Progenitor cell of endocrine pancreas (in vitro differentiated cells): ENCODE data around the gene TEDDM1. TPM values are rescaled to one million over a fixed set of nuclear protein-coding genes. Genes with fewer than 3 reads are reported as not detected.

Experiments used
- DNase-seq: peaks from one replicate; pipeline ENCODE4 v3.0.0; 2021; ENCODE audit warnings: low spot score; ENCODE audit not compliant: unreplicated experiment
- H3K27ac Mint-ChIP-seq: 2 replicates; pipeline ENCODE4 v1.8.0; 2021; ENCODE audit warnings: mild to moderate bottlenecking, moderate library complexity, mixed read lengths
- H3K27me3 Mint-ChIP-seq: 2 replicates; pipeline ENCODE4 v1.8.0; 2021; ENCODE audit warnings: mixed read lengths
- H3K36me3 Mint-ChIP-seq: 2 replicates; pipeline ENCODE4 v1.8.0; 2022; ENCODE audit warnings: mixed read lengths; ENCODE audit not compliant: insufficient read depth
- H3K4me1 Mint-ChIP-seq: 2 replicates; pipeline ENCODE4 v1.8.0; 2021; ENCODE audit warnings: low read depth, mixed read lengths
- H3K4me3 Mint-ChIP-seq: 2 replicates; pipeline ENCODE4 v1.8.0; 2021; ENCODE audit warnings: low read depth, mild to moderate bottlenecking, moderate library complexity, mixed read lengths
- H3K9me3 Mint-ChIP-seq: 2 replicates; pipeline ENCODE4 v1.8.0; 2021; ENCODE audit warnings: low read depth, mixed read lengths
- total RNA-seq: library from RNA; stranded (reverse); gene quantifications from 2 replicates; pipeline ENCODE4 v1.2.1, GENCODE V29; 2021
- TF ChIP-seq, protein P1 (sequence below): fragments of 200-600 bp; sonication (generic); IDR thresholded peaks from one replicate; pipeline ENCODE4 v1.5.0; 2021; ENCODE audit warnings: antibody characterized with exemption, mild to moderate bottlenecking; ENCODE audit not compliant: unreplicated experiment

TEDDM1 gene
- total RNA-seq, 1 donor from 2014 or later = not detected

DNA sequence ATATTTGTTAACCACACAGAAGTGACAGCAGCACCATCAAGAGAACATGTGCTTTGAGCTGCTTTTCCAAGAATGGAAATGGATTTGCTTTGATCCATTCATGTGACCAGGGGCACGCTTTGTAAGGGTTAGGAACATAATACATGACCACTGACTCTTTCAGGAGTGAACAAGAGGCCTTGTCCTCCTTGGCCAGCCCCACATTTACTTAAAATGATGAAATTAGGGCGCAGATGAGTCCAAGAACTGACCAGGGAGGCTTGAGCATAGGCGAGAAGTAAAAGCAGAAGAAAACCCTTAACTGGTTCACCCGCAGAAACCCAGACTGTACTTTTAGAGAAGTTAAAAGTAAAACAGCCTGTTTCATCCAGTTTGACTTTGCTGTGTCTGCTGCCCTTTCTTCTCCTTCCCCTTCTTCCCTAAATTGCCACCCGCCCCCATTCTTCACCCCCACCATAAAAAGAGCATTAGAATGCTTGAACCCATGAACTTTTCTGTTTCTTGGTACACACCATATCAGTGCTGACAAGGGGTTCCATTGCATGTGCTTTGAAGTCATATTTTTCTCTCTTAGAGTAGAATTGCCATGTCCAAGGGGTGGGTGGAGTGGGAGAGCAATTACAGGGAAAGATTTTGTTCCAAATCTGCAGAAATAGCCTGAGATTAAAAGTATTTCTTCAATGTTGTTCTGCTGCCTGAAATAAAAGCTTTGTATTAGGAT lies 6.3 kb downstream of the TEDDM1 start:
- Mint-ChIP-seq H3K27me3 (peaks cover 3% of the 10 kb centered on the region), H3K4me1 (peaks cover 23% of the 10 kb centered on the region), H3K36me3 (peaks cover 12% of the 10 kb centered on the region), H3K27ac (no peak overlapping the region), H3K4me3 (no peak overlapping the region), H3K9me3 (no peaks in the 10 kb centered on the region)
- TF ChIP-seq, protein P1, sequence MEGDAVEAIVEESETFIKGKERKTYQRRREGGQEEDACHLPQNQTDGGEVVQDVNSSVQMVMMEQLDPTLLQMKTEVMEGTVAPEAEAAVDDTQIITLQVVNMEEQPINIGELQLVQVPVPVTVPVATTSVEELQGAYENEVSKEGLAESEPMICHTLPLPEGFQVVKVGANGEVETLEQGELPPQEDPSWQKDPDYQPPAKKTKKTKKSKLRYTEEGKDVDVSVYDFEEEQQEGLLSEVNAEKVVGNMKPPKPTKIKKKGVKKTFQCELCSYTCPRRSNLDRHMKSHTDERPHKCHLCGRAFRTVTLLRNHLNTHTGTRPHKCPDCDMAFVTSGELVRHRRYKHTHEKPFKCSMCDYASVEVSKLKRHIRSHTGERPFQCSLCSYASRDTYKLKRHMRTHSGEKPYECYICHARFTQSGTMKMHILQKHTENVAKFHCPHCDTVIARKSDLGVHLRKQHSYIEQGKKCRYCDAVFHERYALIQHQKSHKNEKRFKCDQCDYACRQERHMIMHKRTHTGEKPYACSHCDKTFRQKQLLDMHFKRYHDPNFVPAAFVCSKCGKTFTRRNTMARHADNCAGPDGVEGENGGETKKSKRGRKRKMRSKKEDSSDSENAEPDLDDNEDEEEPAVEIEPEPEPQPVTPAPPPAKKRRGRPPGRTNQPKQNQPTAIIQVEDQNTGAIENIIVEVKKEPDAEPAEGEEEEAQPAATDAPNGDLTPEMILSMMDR = no peak
- no peak for DNase-seq

DNA sequence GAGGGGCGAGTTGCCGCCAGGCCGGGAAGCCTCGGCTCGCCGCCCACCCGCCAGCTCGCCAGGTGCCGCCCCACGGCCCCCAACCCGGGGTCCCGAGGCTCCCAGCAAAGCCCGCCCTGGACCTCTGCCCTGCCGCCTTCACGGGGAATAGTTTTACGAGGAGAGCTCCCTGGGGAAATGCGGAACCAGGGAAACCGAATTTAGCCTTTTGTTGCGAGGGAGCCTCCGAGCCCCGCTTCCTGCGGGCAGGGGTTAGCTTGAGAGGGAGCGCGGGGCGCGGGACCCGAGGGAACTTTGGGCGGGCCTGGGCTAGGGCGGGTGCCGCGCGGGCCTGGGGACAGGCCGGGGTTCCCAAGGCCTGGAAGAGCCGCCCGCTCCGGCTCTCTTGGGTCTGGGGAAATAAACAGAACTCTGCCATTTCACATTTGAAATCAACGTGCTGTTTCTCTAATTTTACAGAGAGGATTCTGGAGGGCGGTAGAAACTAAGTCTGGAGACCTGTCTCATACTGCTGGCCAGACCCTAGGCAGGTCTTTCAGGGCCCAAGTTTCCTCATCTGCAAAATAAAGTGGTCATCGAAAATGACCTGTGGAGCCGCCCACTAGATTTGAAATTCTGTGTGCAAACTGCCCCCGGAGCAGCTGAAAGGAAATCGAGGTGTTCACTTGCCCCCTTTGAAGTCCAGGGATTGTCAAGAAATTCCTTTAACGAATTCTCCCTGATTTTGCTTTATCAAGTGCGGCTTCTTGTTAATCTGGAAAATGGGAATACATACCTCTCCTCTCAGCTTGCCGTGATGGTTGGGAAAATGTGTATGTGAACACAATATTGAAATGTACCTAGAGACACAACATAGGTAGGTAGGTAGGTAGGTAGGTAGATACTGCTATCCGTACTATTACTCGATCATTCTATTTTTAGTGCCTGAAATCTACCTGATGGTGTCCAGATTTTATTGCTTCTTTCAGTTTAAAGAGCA lies 8.1 kb downstream of the TEDDM1 start:
- H3K9me3 Mint-ChIP-seq = no peaks in the 10 kb centered on the region
- no peak for DNase-seq
- H3K4me3 Mint-ChIP-seq = peak overlapping the region; percentile 70
- H3K27ac Mint-ChIP-seq = peak overlapping the region; percentile 91
- TF ChIP-seq, protein P1 = no peak
- H3K36me3 Mint-ChIP-seq = peaks cover 24% of the 10 kb centered on the region
- peaks cover 39% of the 10 kb centered on the region for H3K4me1 Mint-ChIP-seq
- no peaks in the 10 kb centered on the region for H3K27me3 Mint-ChIP-seq

DNA sequence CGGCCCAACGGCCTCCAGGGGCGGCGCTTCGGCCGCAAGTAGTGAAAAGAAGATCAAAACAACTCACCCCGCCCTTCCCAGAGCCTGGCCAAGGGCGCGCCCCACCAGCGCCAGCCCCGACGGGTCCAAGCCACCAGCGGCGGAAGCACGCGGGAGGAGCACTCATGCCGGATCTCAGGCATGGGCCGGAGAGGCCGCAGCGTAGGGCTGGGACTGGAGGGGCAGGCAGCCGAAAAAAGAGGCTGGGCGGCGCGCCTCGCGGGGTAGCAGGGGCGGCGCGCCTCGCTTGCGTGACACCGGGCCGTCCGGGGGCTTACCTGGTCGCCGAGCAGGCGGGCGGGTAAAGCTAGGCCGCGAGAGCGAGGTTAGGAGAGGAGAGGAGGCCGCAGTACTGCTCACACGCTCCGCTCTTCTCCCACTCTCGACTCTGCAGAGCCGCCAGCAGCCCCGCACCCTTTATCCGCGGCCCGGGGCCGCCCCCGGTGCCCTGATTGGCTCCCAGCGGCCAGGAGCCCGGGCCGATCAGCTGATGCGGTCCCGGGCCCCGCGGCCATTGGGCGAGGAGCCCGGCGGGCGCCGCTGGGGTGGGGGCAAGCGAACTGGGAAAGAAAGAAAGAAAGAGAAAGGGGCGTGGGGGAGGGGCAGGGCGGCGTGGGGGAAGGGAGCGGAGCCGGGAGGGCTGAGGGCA lies 9.0 kb downstream of the TEDDM1 start, which contains the start of gene GLUL:
GLUL (minus strand) TSS at position 429 of the 688 bp plus-strand sequence. CDS start 3,053 bp downstream, outside the sequence.
- peak; percentile 96 for DNase-seq
- peak within 1 kb of the TSS; percentile 98 for H3K27ac Mint-ChIP-seq
- no peaks in the 10 kb centered on the region for H3K9me3 Mint-ChIP-seq
- TF ChIP-seq, protein P1 = no peak
- H3K36me3 Mint-ChIP-seq = peaks cover 32% of the 10 kb centered on the region
- H3K27me3 Mint-ChIP-seq = no peaks in the 10 kb centered on the region
- peaks cover 39% of the 10 kb centered on the region for H3K4me1 Mint-ChIP-seq
- peak within 1 kb of the TSS; percentile 95 for H3K4me3 Mint-ChIP-seq

DNA sequence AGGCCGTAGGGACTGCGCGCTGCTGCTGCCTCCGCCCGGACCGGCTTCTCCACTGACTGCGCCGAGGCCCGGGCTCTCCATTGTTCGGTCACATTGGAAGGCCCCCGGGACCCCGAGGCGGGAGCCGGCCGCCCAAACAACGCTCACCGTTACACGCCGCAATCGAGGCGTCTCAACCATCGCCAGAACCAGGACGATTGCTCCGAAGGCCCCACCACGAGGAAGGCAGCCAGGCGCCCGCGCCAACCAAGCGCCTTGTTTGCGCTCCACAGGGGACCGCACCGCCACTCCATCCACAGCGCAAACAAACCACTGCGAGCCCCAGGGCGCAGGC lies 9.5 kb downstream of the TEDDM1 start:
- Mint-ChIP-seq H3K36me3 (peaks cover 37% of the 10 kb centered on the region), H3K27me3 (no peaks in the 10 kb centered on the region), H3K27ac (peak overlapping the region; percentile 98), H3K9me3 (no peaks in the 10 kb centered on the region), H3K4me3 (peak overlapping the region; percentile 95), H3K4me1 (peaks cover 40% of the 10 kb centered on the region)
- no peak for DNase-seq
- TF ChIP-seq, protein P1 = peak; percentile 34

DNA sequence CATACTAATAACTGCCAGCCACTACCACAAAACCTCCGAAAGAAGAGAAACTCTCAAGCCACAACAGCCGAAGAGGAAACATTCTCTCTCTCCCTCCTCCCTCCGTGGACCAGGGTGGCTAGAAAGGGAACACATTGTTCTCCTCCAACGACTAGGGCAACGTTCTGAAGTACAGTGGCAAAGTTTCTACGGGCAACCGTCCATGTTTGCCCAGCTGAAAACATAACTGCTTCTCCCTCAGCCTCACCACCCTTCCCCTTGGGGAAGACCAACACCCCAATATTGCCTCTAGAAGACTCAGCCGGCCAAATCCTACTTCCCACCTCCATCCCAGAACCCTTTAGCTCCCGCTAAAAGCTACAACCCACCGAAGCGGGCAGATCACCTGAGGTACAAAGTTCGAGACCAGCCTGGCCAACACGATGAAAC lies 10.8 kb downstream of the TEDDM1 start:
- H3K4me1 Mint-ChIP-seq = peaks cover 45% of the 10 kb centered on the region
- peak overlapping the region; percentile 95 for H3K4me3 Mint-ChIP-seq
- H3K36me3 Mint-ChIP-seq = peaks cover 46% of the 10 kb centered on the region
- no peaks in the 10 kb centered on the region for H3K9me3 Mint-ChIP-seq
- no peaks in the 10 kb centered on the region for H3K27me3 Mint-ChIP-seq
- TF ChIP-seq, protein P1 = no peak
- no peak for DNase-seq
- peak overlapping the region; percentile 94 for H3K27ac Mint-ChIP-seq
